Colonic mucosa (tissue), 4 donors: ENCODE measurements around the gene NEMP1. TPM values are rescaled to one million over a fixed set of nuclear protein-coding genes. Genes with fewer than 3 reads are reported as not detected.

Experiments used
- DNase-seq: peaks from one replicate; pipeline ENCODE4 v3.0.0-alpha.2; 2020
- H3K27ac ChIP-seq: fragments of 200-600 bp; one replicate; pipeline ENCODE4 v1.8.0; 2021
- H3K27me3 ChIP-seq: fragments of 200-600 bp; one replicate; pipeline ENCODE4 v1.8.0; 2021
- H3K36me3 ChIP-seq: fragments of 200-600 bp; one replicate; pipeline ENCODE4 v1.8.0; 2021
- H3K4me1 ChIP-seq: fragments of 200-600 bp; one replicate; pipeline ENCODE4 v1.8.0; 2021; ENCODE audit warnings: mild to moderate bottlenecking
- H3K4me3 ChIP-seq: fragments of 200-600 bp; one replicate; pipeline ENCODE4 v1.8.0; 2021
- H3K9ac ChIP-seq, 2 donors: one replicate each; pipeline ENCODE4 v1.7.0; 2013; ENCODE audit warnings: control low read depth in 2 of 2, low read depth in 2 of 2, low read length in 2 of 2
- H3K9me3 ChIP-seq: fragments of 200-600 bp; one replicate; pipeline ENCODE4 v1.8.0; 2021
- intact Hi-C: fragments of 100-400 bp; cut with DNase I; formaldehyde crosslinking; loops from one replicate; pipeline ENCODE4 v1.14.1; 2022
- total RNA-seq, 2 donors: library from RNA; stranded (reverse); fragmentation: NEBNext Ultra II Directional in 1 of 2; extraction: Animal tissue kit (Norgen Biotek cat#: 25700) in 1 of 2; gene quantifications; one replicate each; pipeline ENCODE4 v1.2.1, GENCODE V29; 2021
- TF ChIP-seq, protein P1 (sequence below): fragments of 200-600 bp; IDR thresholded peaks from one replicate; pipeline ENCODE4 v1.8.0; 2022; ENCODE audit warnings: antibody characterized with exemption, mild to moderate bottlenecking
- donor health status: healthy.
- donor health status: DM: no; HTN: no; CAD: no.
- donor health status: DM: no; HTN: no; CAD: no.

The NEMP1 gene
- total RNA-seq, 2 donors from 2014 or later, result 7.3 to 21.1 TPM

DNA sequence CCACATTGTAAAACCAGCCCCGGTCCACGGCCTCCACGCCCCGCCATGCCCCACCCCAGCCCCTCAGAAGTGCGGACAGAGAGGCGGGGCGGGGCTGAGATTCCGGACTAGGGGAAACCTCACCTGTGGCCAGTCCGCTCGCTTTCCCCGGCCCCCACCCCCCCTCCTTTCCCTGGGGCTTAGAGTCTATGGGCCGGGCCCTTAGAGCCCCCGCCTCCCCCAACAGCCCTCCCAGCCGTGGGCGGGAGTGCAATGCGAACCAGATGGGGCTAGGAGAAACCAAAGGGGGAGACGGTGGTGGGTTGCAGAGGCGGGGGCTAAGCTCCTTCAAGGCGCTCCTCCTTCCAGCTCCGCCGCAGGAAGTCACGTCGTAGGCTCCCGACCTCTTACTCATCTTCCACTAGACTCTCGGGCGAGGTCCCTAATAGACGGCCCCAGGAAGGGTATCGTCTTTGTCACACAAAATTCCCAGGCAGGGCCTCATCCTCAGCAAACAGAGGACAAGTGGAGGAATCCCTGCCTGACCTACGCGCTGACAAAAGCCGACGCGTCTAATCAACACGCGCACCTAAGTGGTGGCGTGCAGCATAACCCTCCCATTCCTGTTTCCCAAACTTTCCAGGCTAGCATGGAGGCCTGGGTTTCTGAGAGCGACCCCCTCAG is 9.2 kb upstream of the NEMP1 start:
- H3K27me3 ChIP-seq, result no peaks in the 10 kb centered on the region
- peak overlapping the region; percentile 96 for H3K27ac ChIP-seq
- H3K4me3 ChIP-seq, result peak overlapping the region; percentile 78
- H3K9ac ChIP-seq, result peak overlapping the region; percentile 86 to 89
- H3K4me1 ChIP-seq, result peaks cover 4% of the 10 kb centered on the region
- DNase-seq, result peak; percentile 83
- no peaks in the 10 kb centered on the region for H3K9me3 ChIP-seq
- H3K36me3 ChIP-seq, result no peaks in the 10 kb centered on the region
- TF ChIP-seq, protein P1, sequence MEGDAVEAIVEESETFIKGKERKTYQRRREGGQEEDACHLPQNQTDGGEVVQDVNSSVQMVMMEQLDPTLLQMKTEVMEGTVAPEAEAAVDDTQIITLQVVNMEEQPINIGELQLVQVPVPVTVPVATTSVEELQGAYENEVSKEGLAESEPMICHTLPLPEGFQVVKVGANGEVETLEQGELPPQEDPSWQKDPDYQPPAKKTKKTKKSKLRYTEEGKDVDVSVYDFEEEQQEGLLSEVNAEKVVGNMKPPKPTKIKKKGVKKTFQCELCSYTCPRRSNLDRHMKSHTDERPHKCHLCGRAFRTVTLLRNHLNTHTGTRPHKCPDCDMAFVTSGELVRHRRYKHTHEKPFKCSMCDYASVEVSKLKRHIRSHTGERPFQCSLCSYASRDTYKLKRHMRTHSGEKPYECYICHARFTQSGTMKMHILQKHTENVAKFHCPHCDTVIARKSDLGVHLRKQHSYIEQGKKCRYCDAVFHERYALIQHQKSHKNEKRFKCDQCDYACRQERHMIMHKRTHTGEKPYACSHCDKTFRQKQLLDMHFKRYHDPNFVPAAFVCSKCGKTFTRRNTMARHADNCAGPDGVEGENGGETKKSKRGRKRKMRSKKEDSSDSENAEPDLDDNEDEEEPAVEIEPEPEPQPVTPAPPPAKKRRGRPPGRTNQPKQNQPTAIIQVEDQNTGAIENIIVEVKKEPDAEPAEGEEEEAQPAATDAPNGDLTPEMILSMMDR, result no peak
- intact Hi-C loops, result no loop called here

DNA sequence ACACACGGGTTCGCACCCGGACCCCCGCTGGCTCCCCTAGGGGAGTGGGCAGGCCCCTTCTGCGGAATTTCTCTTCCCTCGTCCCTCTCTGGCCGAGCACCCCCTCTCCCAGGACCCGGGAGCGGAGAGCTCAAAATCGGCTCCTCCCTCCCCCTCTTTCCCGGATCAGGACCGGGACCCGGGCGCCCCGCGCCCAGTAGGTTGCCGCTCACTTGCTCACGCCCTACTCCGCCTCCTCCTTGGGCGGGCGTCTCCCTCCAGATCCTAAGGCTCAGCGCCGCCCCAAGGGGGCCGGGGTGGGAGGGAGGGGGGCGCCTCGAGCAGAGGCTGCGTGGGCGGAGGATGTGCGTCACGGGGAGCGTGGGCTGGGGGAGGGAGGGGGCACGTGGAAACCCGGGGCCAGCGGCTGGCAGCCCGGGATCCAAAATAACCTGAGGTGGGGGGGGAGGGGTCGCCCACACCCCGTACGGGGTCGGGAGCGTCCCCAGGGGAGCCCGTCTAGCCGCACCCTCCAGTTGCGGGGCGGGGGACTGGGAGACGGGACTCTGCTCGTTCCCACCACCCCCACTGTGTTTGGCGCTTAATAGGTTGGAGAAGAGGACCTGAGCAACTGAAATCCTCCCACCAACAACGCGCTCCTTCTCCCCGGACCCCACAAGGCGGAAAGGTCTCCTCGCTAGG is 8.6 kb upstream of the NEMP1 start:
- TF ChIP-seq, protein P1, result no peak
- Histone ChIP-seq H3K9ac (peak overlapping the region; percentile 86 to 89), H3K4me1 (peaks cover 4% of the 10 kb centered on the region), H3K4me3 (peak overlapping the region; percentile 78), H3K36me3 (no peaks in the 10 kb centered on the region), H3K27ac (peak overlapping the region; percentile 96), H3K27me3 (no peaks in the 10 kb centered on the region), H3K9me3 (no peaks in the 10 kb centered on the region)
- intact Hi-C loops, result no loop called here
- peak; percentile 86 for DNase-seq

DNA sequence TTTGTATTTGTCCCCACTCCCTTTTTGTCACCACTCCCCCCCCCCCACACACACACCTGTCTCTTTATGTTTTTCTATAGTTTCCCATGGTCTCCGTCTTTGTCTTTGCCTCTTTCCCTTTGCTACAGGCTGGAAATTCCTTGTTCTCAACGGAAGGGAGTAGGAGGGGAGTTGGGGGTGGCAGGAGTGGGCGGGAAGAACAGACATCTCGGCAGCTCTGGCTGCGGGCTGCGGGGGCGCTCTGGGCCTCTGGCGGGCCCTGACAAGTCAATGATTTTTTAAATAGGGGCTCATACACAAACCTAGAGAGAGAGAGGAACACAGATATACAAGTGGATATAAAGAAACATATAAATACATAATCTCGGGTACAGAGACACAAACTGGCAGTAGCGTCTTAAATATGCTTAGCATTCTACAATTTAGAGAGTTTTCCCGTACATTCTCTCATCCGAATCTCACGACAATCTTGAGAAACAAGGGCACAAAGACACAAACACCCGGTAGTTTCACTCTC is 8.0 kb upstream of the NEMP1 start:
- Histone ChIP-seq H3K36me3 (no peaks in the 10 kb centered on the region), H3K4me1 (peaks cover 4% of the 10 kb centered on the region), H3K27ac (peak overlapping the region; percentile 96), H3K9me3 (no peaks in the 10 kb centered on the region), H3K4me3 (peak overlapping the region; percentile 78), H3K27me3 (no peaks in the 10 kb centered on the region), H3K9ac (peak overlapping the region; percentile 86 to 88)
- intact Hi-C loops, result no loop called here
- TF ChIP-seq, protein P1, result no peak
- no peak for DNase-seq

DNA sequence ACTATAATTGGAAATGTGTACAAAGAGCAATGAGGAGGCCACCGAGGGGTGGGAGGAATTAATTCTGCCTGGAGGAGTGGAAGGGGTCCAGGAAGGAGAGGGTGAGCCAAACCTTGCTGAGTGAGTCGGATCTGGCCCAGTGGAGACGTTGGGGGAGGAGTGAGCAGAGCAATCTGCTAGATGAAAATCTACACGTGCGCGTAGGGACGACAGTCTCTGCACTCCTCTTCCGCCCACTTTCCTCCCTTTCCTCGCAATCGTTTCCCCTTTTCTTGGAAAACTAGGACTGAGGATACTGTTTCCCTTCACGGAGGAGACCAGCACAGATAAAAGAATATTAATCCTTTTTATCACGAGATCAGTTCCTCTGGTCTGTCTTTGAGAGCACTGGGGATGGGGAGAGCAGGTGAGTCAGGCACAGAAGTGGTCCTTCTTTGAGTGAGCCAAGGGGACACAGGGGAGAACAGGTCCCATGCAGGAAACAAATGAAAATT is 7.5 kb upstream of the NEMP1 start:
- peaks cover 4% of the 10 kb centered on the region for H3K4me1 ChIP-seq
- peak overlapping the region in 1 of 2 donors; percentile 86 for H3K9ac ChIP-seq
- intact Hi-C loops, result no loop called here

DNA sequence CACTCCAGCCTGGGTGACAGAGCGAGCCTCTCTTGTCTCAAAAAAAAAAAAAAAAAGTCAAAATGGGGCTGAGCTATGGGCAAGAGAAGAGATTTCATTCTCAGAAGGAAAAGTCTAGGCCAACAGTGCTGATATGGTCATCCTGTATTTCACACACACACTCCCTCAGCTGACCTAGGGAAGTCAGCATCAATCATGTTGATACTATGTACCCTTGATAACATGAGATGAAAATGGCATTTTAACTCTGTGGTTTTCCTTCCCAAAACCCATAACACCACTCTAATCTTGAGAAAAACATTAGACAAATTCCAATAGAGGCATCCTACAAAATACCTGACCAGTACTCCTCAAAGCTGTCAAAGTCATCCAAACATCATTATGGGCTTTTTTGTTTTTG is 2.3 kb upstream of the NEMP1 start:
- H3K4me3 ChIP-seq, result no peak overlapping the region
- intact Hi-C loops, result no loop called here
- no peaks in the 10 kb centered on the region for H3K9me3 ChIP-seq
- no peak overlapping the region for H3K9ac ChIP-seq
- no peaks in the 10 kb centered on the region for H3K4me1 ChIP-seq
- H3K36me3 ChIP-seq, result no peaks in the 10 kb centered on the region
- H3K27me3 ChIP-seq, result no peaks in the 10 kb centered on the region
- no peak for DNase-seq
- TF ChIP-seq, protein P1, result no peak
- H3K27ac ChIP-seq, result no peak overlapping the region

More for the DNA sequence above, 7.5 kb upstream of the NEMP1 start:
- Histone ChIP-seq H3K36me3 (no peaks in the 10 kb centered on the region), H3K27ac (peak overlapping the region; percentile 96), H3K27me3 (no peaks in the 10 kb centered on the region), H3K4me3 (no peak overlapping the region), H3K9me3 (no peaks in the 10 kb centered on the region)
- DNase-seq, result peak; percentile 52
- TF ChIP-seq, protein P1, result no peak
